IMR-90 (cell line): Measurements from ENCODE around the gene MIER1. TPM values are rescaled to one million over a fixed set of nuclear protein-coding genes. Genes with fewer than 3 reads are reported as not detected.

Source experiments
- ATAC-seq: fragments of 200-7000 bp; cut with Tn5 transposase; 2 replicates; pipeline ENCODE4 v1.9.1; 2020; ENCODE audit warnings: low read depth, mild to moderate bottlenecking, moderate library complexity
- BruUV-seq: library from RNA; stranded (reverse); fragments of 400-500 nt; replicated peaks from 2 replicates; lab custom pipeline; 2021; lab: Mats Ljungman, UMichigan
- CTCF ChIA-PET: fragments of 300-600 bp; formaldehyde crosslinking; extraction: SDS; loops from one replicate; lab custom pipeline; 2021; ENCODE audit warnings: antibody characterized with exemption; lab: Yijun Ruan, JAX
- POLR2A ChIA-PET: fragments of 300-600 bp; sonication (Branson Sonifier 250); formaldehyde crosslinking; loops from one replicate; lab custom pipeline; 2022; ENCODE audit warnings: antibody characterized with exemption; ENCODE audit not compliant: unreplicated experiment; lab: Charles Lee
- DNase-seq: peaks from one replicate; pipeline ENCODE4 v3.0.0; 2013
- H2AFZ ChIP-seq: replicated peaks from 2 replicates; pipeline ENCODE3; 2013; ENCODE audit warnings: low read length, mild to moderate bottlenecking; ENCODE audit not compliant: poor library complexity
- H2AK5ac ChIP-seq: 2 replicates; pipeline ENCODE4 v1.6.1; 2013; ENCODE audit warnings: low read depth, low read length, inconsistent platforms
- H2AK9ac ChIP-seq: replicated peaks from 2 replicates; pipeline ENCODE3; 2013; ENCODE audit warnings: mild to moderate bottlenecking, low read depth, low read length, moderate library complexity; ENCODE audit not compliant: poor library complexity
- H2BK120ac ChIP-seq: 2 replicates; pipeline ENCODE4 v1.6.1; 2013; ENCODE audit warnings: low read depth, low read length, inconsistent platforms
- H2BK15ac ChIP-seq: 3 replicates; pipeline ENCODE4 v1.6.1; 2013; ENCODE audit warnings: low read depth, low read length, inconsistent platforms
- H2BK20ac ChIP-seq: 2 replicates; pipeline ENCODE4 v1.6.1; 2013; ENCODE audit warnings: low read depth, mild to moderate bottlenecking, inconsistent platforms, low read length, moderate library complexity
- H2BK5ac ChIP-seq: 2 replicates; pipeline ENCODE4 v1.6.1; 2013; ENCODE audit warnings: mild to moderate bottlenecking, low read depth, low read length, inconsistent platforms; ENCODE audit not compliant: poor library complexity, severe bottlenecking
- H3K14ac ChIP-seq: replicated peaks from 2 replicates; pipeline ENCODE4 v1.6.1; 2013; ENCODE audit warnings: low read depth, low read length, inconsistent platforms
- H3K18ac ChIP-seq: 2 replicates; pipeline ENCODE4 v1.6.1; 2013; ENCODE audit warnings: low read depth, low read length, control low read depth
- H3K23ac ChIP-seq: 2 replicates; pipeline ENCODE4 v1.6.1; 2013; ENCODE audit warnings: low read depth, low read length, inconsistent platforms
- H3K27ac ChIP-seq: 2 replicates; pipeline ENCODE4 v1.5.1; 2013; ENCODE audit warnings: mild to moderate bottlenecking, control low read depth, low read length; ENCODE audit not compliant: insufficient read depth
- H3K27me3 ChIP-seq: 2 replicates; pipeline ENCODE4 v1.6.1; 2013; ENCODE audit warnings: low read length; ENCODE audit not compliant: control insufficient read depth, insufficient read depth
- H3K36me3 ChIP-seq: 2 replicates; pipeline ENCODE4 v1.6.1; 2013; ENCODE audit warnings: low read length, mixed read lengths; ENCODE audit not compliant: control insufficient read depth, insufficient read depth
- H3K4ac ChIP-seq: 2 replicates; pipeline ENCODE4 v1.6.1; 2013; ENCODE audit warnings: low read depth, low read length, inconsistent platforms
- H3K4me1 ChIP-seq: 2 replicates; pipeline ENCODE4 v1.6.1; 2013; ENCODE audit warnings: low read length, mixed read lengths; ENCODE audit not compliant: control insufficient read depth, insufficient read depth
- H3K4me2 ChIP-seq: 2 replicates; pipeline ENCODE4 v1.6.1; 2013; ENCODE audit warnings: low read depth, mild to moderate bottlenecking, control low read depth, low read length, moderate library complexity
- H3K4me3 ChIP-seq: 2 replicates; pipeline ENCODE4 v1.5.1; 2013; ENCODE audit warnings: low read depth, mild to moderate bottlenecking, control low read depth, low read length, moderate library complexity; ENCODE audit not compliant: insufficient read depth
- H3K56ac ChIP-seq: 2 replicates; pipeline ENCODE4 v1.6.1; 2013; ENCODE audit warnings: low read length, inconsistent platforms; ENCODE audit not compliant: insufficient read depth; ENCODE audit errors: extremely low read depth
- H3K79me1 ChIP-seq, 2 experiments: 2 replicates each; pipeline ENCODE4 v1.6.1; 2013; ENCODE audit warnings: low read length in 2 of 2, inconsistent platforms in 1 of 2, low read depth in 1 of 2
- H3K9ac ChIP-seq: 2 replicates; pipeline ENCODE4 v1.6.1; 2013; ENCODE audit warnings: low read depth, low read length, control low read depth
- H3K9me1 ChIP-seq: 2 replicates; pipeline ENCODE4 v1.6.1; 2013; ENCODE audit warnings: low read length, inconsistent platforms; ENCODE audit not compliant: insufficient read depth
- H3K9me3 ChIP-seq: 2 replicates; pipeline ENCODE4 v1.6.1; 2013; ENCODE audit warnings: low read length; ENCODE audit not compliant: control insufficient read depth, insufficient read depth
- H4K20me1 ChIP-seq: 2 replicates; pipeline ENCODE4 v1.6.1; 2013; ENCODE audit warnings: low read length, inconsistent platforms; ENCODE audit not compliant: insufficient read depth
- H4K5ac ChIP-seq: 2 replicates; pipeline ENCODE4 v1.6.1; 2013; ENCODE audit warnings: mild to moderate bottlenecking, low read depth, low read length, control low read depth
- H4K8ac ChIP-seq, 2 experiments: 2 replicates each; pipeline ENCODE4 v1.6.1; 2013; ENCODE audit warnings: low read depth in 2 of 2, low read length in 2 of 2, control low read depth in 1 of 2, inconsistent platforms in 1 of 2
- H4K91ac ChIP-seq: 2 replicates; pipeline ENCODE4 v1.6.1; 2013; ENCODE audit warnings: low read depth, low read length, inconsistent platforms; ENCODE audit not compliant: insufficient read depth
- BHLHE40 ChIP-seq: fragments of 150-350 bp; IDR thresholded peaks from 2 replicates; pipeline ENCODE4 v1.6.1; 2016; ENCODE audit warnings: mild to moderate bottlenecking, low read depth, low read length
- CEBPB ChIP-seq: IDR thresholded peaks from 2 replicates; pipeline ENCODE4 v1.6.1; 2012; ENCODE audit warnings: low read depth, low read length, improper control_type of control experiment
- CHD1 ChIP-seq: IDR thresholded peaks from 2 replicates; pipeline ENCODE4 v1.6.1; 2012; ENCODE audit warnings: low read depth, low read length, improper control_type of control experiment
- CTCF ChIP-seq: conservative IDR thresholded peaks from 2 replicates; pipeline ENCODE4 v1.5.1; 2012; ENCODE audit warnings: mild to moderate bottlenecking, low read depth, low read length, improper control_type of control experiment
- FOS ChIP-seq: fragments of 150-350 bp; IDR thresholded peaks from 2 replicates; pipeline ENCODE4 v1.6.1; 2016; ENCODE audit warnings: low read depth, low read length
- MAFK ChIP-seq: IDR thresholded peaks from 2 replicates; pipeline ENCODE4 v1.6.1; 2012; ENCODE audit warnings: low read depth, low read length, improper control_type of control experiment
- MAZ ChIP-seq: IDR thresholded peaks from 2 replicates; pipeline ENCODE4 v1.6.1; 2012; ENCODE audit warnings: low read depth, mild to moderate bottlenecking, low read length, improper control_type of control experiment, moderate library complexity, borderline replicate concordance
- MXI1 ChIP-seq: IDR thresholded peaks from 2 replicates; pipeline ENCODE4 v1.6.1; 2012; ENCODE audit warnings: low read depth, mild to moderate bottlenecking, low read length, moderate library complexity, borderline replicate concordance
- NFE2L2 ChIP-seq: fragments of 150-350 bp; IDR thresholded peaks from 2 replicates; pipeline ENCODE4 v1.6.1; 2016; ENCODE audit warnings: low read depth, mild to moderate bottlenecking, low read length
- POLR2A ChIP-seq: IDR thresholded peaks from 2 replicates; pipeline ENCODE4 v1.6.1; 2012; ENCODE audit warnings: mild to moderate bottlenecking, low read depth, low read length
- RAD21 ChIP-seq: IDR thresholded peaks from 2 replicates; pipeline ENCODE4 v1.6.1; 2012; ENCODE audit warnings: low read length, improper control_type of control experiment
- RCOR1 ChIP-seq: IDR thresholded peaks from 2 replicates; pipeline ENCODE4 v1.6.1; 2012; ENCODE audit warnings: mild to moderate bottlenecking, low read length, improper control_type of control experiment; ENCODE audit not compliant: insufficient replicate concordance
- RFX5 ChIP-seq: IDR thresholded peaks from 2 replicates; pipeline ENCODE4 v1.8.0; 2012; ENCODE audit warnings: low read depth, mild to moderate bottlenecking, low read length, moderate library complexity
- SMC3 ChIP-seq: fragments of 150-350 bp; IDR thresholded peaks from 2 replicates; pipeline ENCODE4 v1.6.1; 2016; ENCODE audit warnings: low read depth, mild to moderate bottlenecking, antibody characterized with exemption, low read length, moderate library complexity
- USF2 ChIP-seq: fragments of 150-350 bp; IDR thresholded peaks from 2 replicates; pipeline ENCODE4 v1.6.1; 2017; ENCODE audit warnings: mild to moderate bottlenecking, antibody characterized with exemption, low read length, low read depth
- WGBS, 2 experiments: methylation state at CpG; one replicate each; pipeline versions ENCODE4 v1.1.5 to v1.1.7; 2013; ENCODE audit warnings: missing lambda C conversion rate in 2 of 2; ENCODE audit not compliant: insufficient read length in 1 of 2; ENCODE audit errors: extremely low coverage in 2 of 2; 5-methylcytosine and 5-hydroxymethylcytosine counted together
- dilution Hi-C: fragments of 300-500 bp; cut with HindIII; formaldehyde crosslinking; loops from one replicate; pipeline ENCODE4 v1.14.3; 2018; ENCODE audit warnings: low sequenced_read_pairs; ENCODE audit not compliant: unreplicated experiment
- in situ Hi-C: fragments of 300-500 bp; cut with MboI; formaldehyde crosslinking; loops from 3 replicates; pipeline ENCODE4 v1.14.3; 2019; ENCODE audit warnings: low sequenced_read_pairs, inconsistent platforms, mixed read lengths
- intact Hi-C: fragments of 100-400 bp; cut with micrococcal nuclease; formaldehyde crosslinking; loops from 2 replicates; pipeline ENCODE4 v1.10.0; 2022
- polyA plus RNA-seq, 3 experiments: library from polyadenylated mRNA; depleted of rRNA; stranded (reverse); fragments of >200 nt; gene quantifications; 2 replicates each; pipeline ENCODE4 v1.2.3, GENCODE V29; 2012; ENCODE audit warnings: low replicate concordance in 1 of 3
- total RNA-seq: library from RNA; depleted of rRNA; stranded (reverse); fragments of >200 nt; gene quantifications from 2 replicates; pipeline ENCODE4 v1.2.3, GENCODE V29; 2012
- TF ChIP-seq, protein P1 (sequence below): fragments of 150-350 bp; IDR thresholded peaks from 2 replicates; pipeline ENCODE4 v1.6.1; 2016; ENCODE audit warnings: low read depth, mild to moderate bottlenecking, low read length, moderate library complexity, borderline replicate concordance

The MIER1 gene
- total and polyA plus RNA-seq, 2 of the 4 experiments (the other 2 are of a cell fraction) = 5.0 to 11.5 TPM

DNA sequence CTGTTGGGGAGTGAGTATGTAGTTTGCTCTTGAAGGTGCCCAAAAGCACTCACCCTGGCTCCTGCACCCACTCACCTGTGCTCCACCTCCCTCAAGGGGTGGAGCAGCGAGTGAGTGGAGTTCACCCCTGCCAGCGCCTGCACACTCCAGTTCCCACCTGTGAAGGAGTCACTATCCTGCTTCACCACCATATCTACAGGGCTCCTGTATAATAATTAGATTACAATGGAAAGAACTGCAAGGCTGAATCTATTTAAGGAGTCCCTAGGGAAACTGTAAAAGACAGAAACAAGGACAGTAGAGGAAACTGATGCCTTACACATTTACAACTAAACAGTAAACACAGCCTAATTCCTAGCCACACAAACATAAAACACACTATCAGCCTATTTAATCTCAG lies 4.2 kb upstream of the MIER1 start:
- H2AK9ac ChIP-seq = no peak overlapping the region
- H4K8ac ChIP-seq = no peak overlapping the region
- H4K20me1 ChIP-seq = peaks cover 4% of the 10 kb centered on the region
- no peak overlapping the region for H2BK5ac ChIP-seq
- H3K4me3 ChIP-seq = no peak overlapping the region
- no peak overlapping the region for H3K4me2 ChIP-seq
- ATAC-seq = no peak
- no peak overlapping the region for H2BK120ac ChIP-seq
- H3K23ac ChIP-seq = no peak overlapping the region
- ChIA-PET POLR2A (no interaction called here), CTCF (no interaction called here)
- H3K4ac ChIP-seq = no peak overlapping the region
- DNase-seq = no peak
- no CpG with 5 or more reads among the region's 2 CpGs for WGBS, 2 experiments
- no peak overlapping the region for H2AFZ ChIP-seq
- no peak overlapping the region for H4K5ac ChIP-seq
- H2BK15ac ChIP-seq = no peak overlapping the region
- no peak overlapping the region for H3K18ac ChIP-seq
- H3K9me1 ChIP-seq = no peaks in the 10 kb centered on the region
- no peak overlapping the region for H3K56ac ChIP-seq
- TF ChIP-seq CEBPB (no peak), RCOR1 (no peak), BHLHE40 (no peak), RAD21 (no peak), CHD1 (no peak), POLR2A (no peak), MXI1 (no peak), MAFK (no peak), MAZ (no peak), USF2 (no peak), SMC3 (no peak), CTCF (no peak), FOS (no peak), NFE2L2 (no peak), RFX5 (no peak)
- TF ChIP-seq, protein P1, sequence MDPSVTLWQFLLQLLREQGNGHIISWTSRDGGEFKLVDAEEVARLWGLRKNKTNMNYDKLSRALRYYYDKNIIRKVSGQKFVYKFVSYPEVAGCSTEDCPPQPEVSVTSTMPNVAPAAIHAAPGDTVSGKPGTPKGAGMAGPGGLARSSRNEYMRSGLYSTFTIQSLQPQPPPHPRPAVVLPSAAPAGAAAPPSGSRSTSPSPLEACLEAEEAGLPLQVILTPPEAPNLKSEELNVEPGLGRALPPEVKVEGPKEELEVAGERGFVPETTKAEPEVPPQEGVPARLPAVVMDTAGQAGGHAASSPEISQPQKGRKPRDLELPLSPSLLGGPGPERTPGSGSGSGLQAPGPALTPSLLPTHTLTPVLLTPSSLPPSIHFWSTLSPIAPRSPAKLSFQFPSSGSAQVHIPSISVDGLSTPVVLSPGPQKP = no peak
- no peak overlapping the region for H2BK20ac ChIP-seq
- no peaks in the 10 kb centered on the region for H3K4me1 ChIP-seq
- no peak overlapping the region for H4K91ac ChIP-seq
- H3K9me3 ChIP-seq = no peaks in the 10 kb centered on the region
- no peak overlapping the region for H3K27ac ChIP-seq
- no peak overlapping the region for H3K14ac ChIP-seq
- dilution Hi-C loops = no loop called here
- intact Hi-C loops = loop anchor here (5.0 kb wide), 1 partner anchor 153 kb away; no protein-coding TSS in a partner anchor
- in situ Hi-C loops = no loop called here
- no peak overlapping the region for H3K9ac ChIP-seq
- BruUV-seq = no TSS peak
- H3K79me1 ChIP-seq = peaks cover 8 to 22% of the 10 kb centered on the region in 2 experiments; a peak in 3 of 4 replicates
- H3K36me3 ChIP-seq = no peaks in the 10 kb centered on the region
- no peaks in the 10 kb centered on the region for H3K27me3 ChIP-seq
- no peak overlapping the region for H2AK5ac ChIP-seq
